ENCODE results near the gene ELL2.
"Not testable (repeated sequence)": the region's sequence is repeated elsewhere in the genome, so short reads cannot be mapped to it uniquely, and the experiment has no call there.

ELL2 gene

DNA sequence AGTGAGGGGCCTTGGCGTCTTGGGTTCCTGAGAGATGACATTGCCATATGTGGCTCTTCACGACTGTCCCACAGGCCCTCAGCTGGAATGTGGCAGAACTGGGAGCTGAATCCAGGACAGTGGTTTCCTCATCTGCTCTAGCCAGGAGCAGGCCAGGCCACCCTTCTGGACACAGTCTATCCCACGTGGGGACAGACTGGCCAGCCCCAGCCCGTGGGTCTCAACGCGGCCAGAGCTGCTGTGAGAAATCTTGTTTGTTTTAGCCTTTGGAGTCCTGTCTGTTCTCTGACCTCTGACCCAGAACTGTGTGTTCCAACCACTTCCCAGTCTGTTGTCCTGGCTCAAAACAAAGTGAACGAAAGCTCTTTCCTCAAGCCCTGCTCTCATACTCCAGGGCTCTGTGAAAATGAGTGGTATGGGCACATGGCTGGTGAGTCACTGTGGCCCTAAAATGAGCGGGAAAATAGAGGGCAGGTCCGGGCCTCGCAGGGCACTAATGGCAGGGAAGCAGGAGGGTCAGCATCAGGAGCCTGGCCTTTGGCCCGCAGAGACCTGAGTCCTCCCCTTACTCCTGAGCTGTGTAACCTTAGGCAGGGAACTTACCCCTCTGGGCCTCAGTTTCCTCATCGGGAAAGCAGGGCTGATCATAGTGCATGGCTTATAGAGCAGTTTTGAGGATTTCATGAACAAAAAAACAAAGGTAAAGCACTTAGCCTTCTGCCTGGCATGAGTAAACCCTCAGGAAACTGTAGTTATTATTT, 104.3 kb downstream of the ELL2 start:
- Histone ChIP-seq H3K9ac (ENCODE audit: low read length) (no peak overlapping the region), H3K27me3 (ENCODE audit: control insufficient read depth, insufficient read depth, low read length) (no peaks in the 10 kb centered on the region), H3K9me3 (ENCODE audit: control insufficient read depth, insufficient read depth, low read depth, low read length) (no peaks in the 10 kb centered on the region), H3K4me1 (ENCODE audit: control insufficient read depth, insufficient read depth, low read length) (peaks cover 5% of the 10 kb centered on the region), H3K4me3 (ENCODE audit: low read depth, low read length) (no peak overlapping the region), H3K27ac (ENCODE audit: low read depth, low read length) (no peak overlapping the region), H3K36me3 (ENCODE audit: control insufficient read depth, insufficient read depth, low read length) (no peaks in the 10 kb centered on the region)

DNA sequence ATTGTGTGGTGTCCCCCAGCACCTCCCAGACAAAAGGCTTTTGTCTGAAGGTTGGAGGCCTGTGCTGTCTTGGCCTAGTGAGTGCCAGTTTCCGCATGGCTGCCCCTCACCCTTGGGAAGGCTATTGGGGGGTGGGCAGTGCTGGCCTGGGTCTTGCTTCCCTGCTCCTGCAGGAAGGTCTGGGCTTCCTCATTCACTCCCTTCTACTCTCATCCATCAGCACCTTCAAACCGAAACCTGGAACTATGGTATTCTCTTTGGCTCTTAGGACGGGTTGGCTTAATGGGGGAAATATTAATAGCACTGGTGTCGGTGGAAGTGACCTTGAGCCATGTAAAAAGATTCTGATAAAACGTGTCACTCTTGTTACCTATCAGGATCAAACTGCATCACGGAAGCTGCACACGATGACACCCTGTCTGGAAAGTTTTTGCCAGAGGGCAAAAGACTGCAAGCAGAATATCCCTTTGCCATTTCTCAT, 105.1 kb downstream of the ELL2 start:
- Histone ChIP-seq H3K4me3 (ENCODE audit: low read depth, low read length) (no peak overlapping the region), H3K27me3 (ENCODE audit: control insufficient read depth, insufficient read depth, low read length) (no peaks in the 10 kb centered on the region), H3K4me1 (ENCODE audit: control insufficient read depth, insufficient read depth, low read length) (peaks cover 5% of the 10 kb centered on the region), H3K36me3 (ENCODE audit: control insufficient read depth, insufficient read depth, low read length) (no peaks in the 10 kb centered on the region), H3K9ac (ENCODE audit: low read length) (no peak overlapping the region), H3K27ac (ENCODE audit: low read depth, low read length) (no peak overlapping the region), H3K9me3 (ENCODE audit: control insufficient read depth, insufficient read depth, low read depth, low read length) (no peaks in the 10 kb centered on the region)

DNA sequence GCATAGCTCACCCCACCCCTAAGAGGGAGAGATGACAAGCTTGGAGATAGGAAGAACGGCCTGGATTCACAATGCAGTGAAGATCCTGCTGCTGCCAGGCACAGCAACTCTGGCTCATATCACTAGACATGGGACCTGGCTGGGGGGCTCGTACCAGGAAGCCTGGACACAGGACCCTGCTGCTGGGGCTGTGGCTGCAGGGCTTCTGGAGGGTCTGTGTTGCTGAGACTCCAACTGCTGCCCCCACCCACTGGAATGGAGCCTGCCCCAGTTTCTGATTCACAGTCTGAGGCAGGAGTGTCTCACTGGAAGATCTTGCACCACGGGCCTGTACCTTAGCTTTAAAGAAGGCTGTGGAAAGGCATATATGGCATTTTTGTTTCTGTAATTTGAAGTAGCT, 108.2 kb downstream of the ELL2 start:
- Histone ChIP-seq H3K4me3 (ENCODE audit: low read depth, low read length) (no peak overlapping the region), H3K27ac (ENCODE audit: low read depth, low read length) (no peak overlapping the region), H3K4me1 (ENCODE audit: control insufficient read depth, insufficient read depth, low read length) (no peaks in the 10 kb centered on the region; the same call in 1 of the 2 replicates), H3K36me3 (ENCODE audit: control insufficient read depth, insufficient read depth, low read length) (no peaks in the 10 kb centered on the region), H3K9me3 (ENCODE audit: control insufficient read depth, insufficient read depth, low read depth, low read length) (peaks cover 2% of the 10 kb centered on the region; the same call in 1 of the 2 replicates), H3K9ac (ENCODE audit: low read length) (no peak overlapping the region), H3K27me3 (ENCODE audit: control insufficient read depth, insufficient read depth, low read length) (no peaks in the 10 kb centered on the region)

DNA sequence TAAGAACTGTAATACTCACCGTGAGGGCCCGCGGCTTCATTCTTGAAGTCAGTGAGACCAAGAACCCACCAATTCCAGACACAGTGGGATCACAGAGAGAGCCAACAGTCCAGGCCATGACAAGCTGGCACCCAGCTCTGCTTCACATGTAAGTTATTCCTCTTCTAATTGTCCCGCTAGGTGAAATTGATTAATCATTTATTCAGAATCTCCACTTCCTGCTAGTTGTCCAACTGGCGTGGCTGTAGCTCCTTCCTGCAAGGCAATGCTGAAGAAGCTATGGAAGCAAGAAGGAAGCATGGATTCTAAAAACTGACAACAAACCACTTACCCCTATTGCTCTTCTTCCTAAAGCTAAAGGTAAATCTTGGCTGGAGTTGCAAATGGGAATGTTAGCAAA, 109.1 kb downstream of the ELL2 start:
- Histone ChIP-seq H3K4me1 (ENCODE audit: control insufficient read depth, insufficient read depth, low read length) (no peaks in the 10 kb centered on the region; the same call in 1 of the 2 replicates), H3K27ac (ENCODE audit: low read depth, low read length) (no peak overlapping the region), H3K4me3 (ENCODE audit: low read depth, low read length) (no peak overlapping the region), H3K36me3 (ENCODE audit: control insufficient read depth, insufficient read depth, low read length) (no peaks in the 10 kb centered on the region), H3K27me3 (ENCODE audit: control insufficient read depth, insufficient read depth, low read length) (no peaks in the 10 kb centered on the region), H3K9me3 (ENCODE audit: control insufficient read depth, insufficient read depth, low read depth, low read length) (peaks cover 2% of the 10 kb centered on the region; the same call in 1 of the 2 replicates), H3K9ac (ENCODE audit: low read length) (no peak overlapping the region)

DNA sequence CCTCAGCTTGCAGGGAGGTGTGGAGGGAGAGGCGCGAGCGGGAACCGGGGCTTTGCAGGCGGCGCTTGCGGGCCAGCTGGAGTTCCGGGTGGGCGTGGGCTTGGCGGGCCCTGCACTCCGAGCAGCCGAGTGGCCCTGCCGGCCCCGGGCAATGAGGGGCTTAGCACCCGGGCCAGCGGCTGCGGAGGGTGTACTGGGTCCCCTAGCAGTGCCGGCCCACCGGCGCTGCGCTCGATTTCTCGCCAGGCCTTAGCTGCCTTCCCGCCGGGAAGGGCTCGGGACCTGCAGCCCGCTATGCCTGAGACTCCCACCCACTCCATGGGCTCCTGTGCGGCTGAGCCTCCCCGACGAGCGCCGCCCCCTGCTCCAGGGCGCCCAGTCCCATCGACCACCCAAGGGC, 110.5 kb downstream of the ELL2 start:
- H3K27me3 ChIP-seq (ENCODE audit: control insufficient read depth, insufficient read depth, low read length); H3K9me3 ChIP-seq (ENCODE audit: control insufficient read depth, insufficient read depth, low read depth, low read length); H3K27ac ChIP-seq (ENCODE audit: low read depth, low read length); H3K36me3 ChIP-seq (ENCODE audit: control insufficient read depth, insufficient read depth, low read length); H3K9ac ChIP-seq (ENCODE audit: low read length); H3K4me3 ChIP-seq (ENCODE audit: low read depth, low read length); H3K4me1 ChIP-seq (ENCODE audit: control insufficient read depth, insufficient read depth, low read length): not testable (repeated sequence)

DNA sequence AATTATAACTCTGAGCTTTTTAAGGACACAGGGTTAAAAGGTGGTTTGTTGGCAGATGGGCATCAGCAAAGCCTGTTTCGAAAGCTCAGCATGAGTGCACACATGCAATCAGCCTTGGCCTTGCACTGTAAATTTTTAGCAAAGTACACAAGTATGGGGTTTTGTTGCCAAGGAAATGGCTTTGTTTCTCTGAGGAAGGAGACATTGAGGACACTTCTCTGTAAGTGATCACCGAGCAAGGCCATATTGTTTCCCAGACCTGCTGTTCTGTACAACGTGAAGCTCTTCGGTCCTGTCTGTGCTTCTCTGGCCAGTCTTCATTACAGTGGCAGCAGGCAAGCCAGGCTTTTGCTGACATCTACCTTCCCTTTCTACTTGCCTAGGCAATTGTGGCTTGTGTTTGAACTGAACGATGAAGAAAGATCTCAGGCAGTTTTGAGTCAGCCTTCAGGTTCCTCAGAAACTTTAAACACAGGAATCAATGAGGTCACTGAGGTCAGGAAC, 111.2 kb downstream of the ELL2 start:
- Histone ChIP-seq H3K27ac (ENCODE audit: low read depth, low read length) (no peak overlapping the region), H3K36me3 (ENCODE audit: control insufficient read depth, insufficient read depth, low read length) (no peaks in the 10 kb centered on the region)

DNA sequence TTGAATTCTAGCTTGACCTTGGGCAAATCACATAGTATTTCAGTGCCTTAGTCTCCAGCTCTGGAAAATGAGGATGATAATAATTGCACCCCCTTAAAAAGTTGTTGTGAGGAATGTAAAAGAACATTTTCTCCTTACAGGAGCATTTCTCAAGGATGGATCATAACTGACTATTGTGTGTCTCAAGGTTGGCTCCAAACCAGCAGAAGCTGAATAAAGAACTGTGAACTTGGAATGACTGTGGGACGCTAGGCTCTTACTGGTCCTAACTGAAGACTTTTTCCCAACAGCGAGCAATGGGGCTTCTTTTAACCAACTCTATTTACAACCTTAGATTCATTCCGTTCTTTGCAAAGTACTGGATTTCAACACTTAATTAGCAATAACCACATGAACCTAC, 113.0 kb downstream of the ELL2 start:
- Histone ChIP-seq H3K9ac (ENCODE audit: low read length) (no peak overlapping the region), H3K4me1 (ENCODE audit: control insufficient read depth, insufficient read depth, low read length) (0 out of 2 replicates have a peak, but pooled peaks cover 4% of the 10 kb centered on the region), H3K36me3 (ENCODE audit: control insufficient read depth, insufficient read depth, low read length) (no peaks in the 10 kb centered on the region), H3K27me3 (ENCODE audit: control insufficient read depth, insufficient read depth, low read length) (no peaks in the 10 kb centered on the region), H3K4me3 (ENCODE audit: low read depth, low read length) (no peak overlapping the region), H3K27ac (ENCODE audit: low read depth, low read length) (no peak overlapping the region), H3K9me3 (ENCODE audit: control insufficient read depth, insufficient read depth, low read depth, low read length) (peaks cover 2% of the 10 kb centered on the region; the same call in 1 of the 2 replicates)

More for the DNA sequence above, 111.2 kb downstream of the ELL2 start:
- H3K4me1 ChIP-seq (ENCODE audit: control insufficient read depth, insufficient read depth, low read length), result 0 out of 2 replicates have a peak, but pooled peaks cover 4% of the 10 kb centered on the region
- no peak overlapping the region for H3K4me3 ChIP-seq (ENCODE audit: low read depth, low read length)
- H3K9me3 ChIP-seq (ENCODE audit: control insufficient read depth, insufficient read depth, low read depth, low read length), result peaks cover 2% of the 10 kb centered on the region; the same call in 1 of the 2 replicates
- H3K27me3 ChIP-seq (ENCODE audit: control insufficient read depth, insufficient read depth, low read length), result no peaks in the 10 kb centered on the region
- H3K9ac ChIP-seq (ENCODE audit: low read length), result no peak overlapping the region

DNA sequence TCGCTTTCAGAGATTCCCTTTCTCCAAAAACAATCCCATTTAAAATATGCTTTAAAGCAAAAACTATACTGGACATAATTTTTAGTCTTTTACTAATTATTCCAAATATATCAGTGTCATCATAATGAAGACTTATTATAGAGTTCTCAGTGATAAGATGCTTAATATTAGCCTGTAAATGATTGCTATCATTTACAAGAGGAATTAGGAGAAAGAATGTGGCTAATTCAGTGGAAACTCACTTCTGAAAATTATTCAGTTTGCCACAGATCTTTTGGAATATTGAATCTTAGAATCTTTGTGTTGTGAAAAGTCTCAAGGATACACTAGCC, 114.4 kb downstream of the ELL2 start:
- Histone ChIP-seq H3K9me3 (ENCODE audit: control insufficient read depth, insufficient read depth, low read depth, low read length) (peaks cover 2% of the 10 kb centered on the region; the same call in 1 of the 2 replicates), H3K36me3 (ENCODE audit: control insufficient read depth, insufficient read depth, low read length) (no peaks in the 10 kb centered on the region), H3K4me3 (ENCODE audit: low read depth, low read length) (no peak overlapping the region), H3K9ac (ENCODE audit: low read length) (no peak overlapping the region), H3K27me3 (ENCODE audit: control insufficient read depth, insufficient read depth, low read length) (no peaks in the 10 kb centered on the region), H3K4me1 (ENCODE audit: control insufficient read depth, insufficient read depth, low read length) (0 out of 2 replicates have a peak, but pooled peaks cover 4% of the 10 kb centered on the region), H3K27ac (ENCODE audit: low read depth, low read length) (no peak overlapping the region)

DNA sequence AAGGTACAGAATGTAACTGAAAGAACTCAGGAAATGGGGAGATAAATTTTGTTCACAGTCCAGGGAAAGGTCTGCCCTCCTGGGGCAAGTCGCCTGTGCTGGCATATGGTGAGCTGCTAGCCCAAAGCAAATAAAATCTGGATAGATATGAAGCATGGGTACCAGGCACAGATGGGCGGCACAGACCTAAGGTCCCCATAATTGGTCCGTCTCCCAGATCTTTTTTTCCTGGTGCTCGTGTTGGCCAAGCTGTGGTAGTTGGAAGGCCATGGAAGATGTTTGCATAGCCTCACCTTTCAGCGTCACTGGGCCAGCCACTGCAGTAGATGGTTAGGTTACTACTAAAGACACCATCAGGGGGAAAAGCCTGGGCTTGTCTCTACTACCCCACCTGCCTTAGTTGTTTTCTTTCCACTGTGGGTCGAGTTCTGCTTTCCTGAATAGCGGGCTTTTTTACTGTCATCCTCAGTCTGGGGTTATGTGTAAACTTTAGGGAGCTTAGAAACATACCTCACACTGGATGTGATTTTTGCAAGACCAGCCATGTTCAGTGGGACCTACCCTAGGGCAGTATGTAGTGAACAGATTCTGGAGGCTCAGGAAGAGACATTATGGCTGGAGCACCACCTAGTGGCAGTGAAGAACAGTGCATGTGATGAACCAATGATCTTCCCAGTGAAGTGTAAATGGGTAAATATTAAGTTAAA, 114.9 kb downstream of the ELL2 start:
- Histone ChIP-seq H3K27me3 (ENCODE audit: control insufficient read depth, insufficient read depth, low read length) (no peaks in the 10 kb centered on the region), H3K9me3 (ENCODE audit: control insufficient read depth, insufficient read depth, low read depth, low read length) (peaks cover 2% of the 10 kb centered on the region; the same call in 1 of the 2 replicates), H3K36me3 (ENCODE audit: control insufficient read depth, insufficient read depth, low read length) (no peaks in the 10 kb centered on the region), H3K4me1 (ENCODE audit: control insufficient read depth, insufficient read depth, low read length) (0 out of 2 replicates have a peak, but pooled peaks cover 4% of the 10 kb centered on the region), H3K27ac (ENCODE audit: low read depth, low read length) (no peak overlapping the region), H3K4me3 (ENCODE audit: low read depth, low read length) (no peak overlapping the region), H3K9ac (ENCODE audit: low read length) (no peak overlapping the region)

DNA sequence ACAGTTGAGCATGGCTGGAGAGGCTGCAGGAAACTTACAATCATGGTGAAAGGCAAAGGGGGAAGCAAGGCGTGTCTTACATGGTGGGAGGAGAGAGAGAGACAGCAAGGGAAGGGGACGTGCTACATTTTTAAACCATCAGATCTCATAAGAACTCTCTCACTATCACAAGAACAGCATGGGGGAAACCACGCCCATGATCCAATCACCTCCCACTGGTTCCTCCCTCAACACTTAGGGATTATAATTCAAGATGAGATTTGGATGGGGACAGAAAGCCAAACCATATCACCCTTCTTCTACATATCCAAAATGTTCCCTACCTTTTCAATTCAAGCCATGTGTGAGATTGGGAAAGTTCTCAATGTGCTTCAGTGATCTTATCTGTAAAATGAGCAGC, 116.3 kb downstream of the ELL2 start:
- H3K9me3 ChIP-seq (ENCODE audit: control insufficient read depth, insufficient read depth, low read depth, low read length), result no peaks in the 10 kb centered on the region
- no peaks in the 10 kb centered on the region for H3K36me3 ChIP-seq (ENCODE audit: control insufficient read depth, insufficient read depth, low read length)
- H3K4me3 ChIP-seq (ENCODE audit: low read depth, low read length), result no peak overlapping the region
- no peak overlapping the region for H3K9ac ChIP-seq (ENCODE audit: low read length)
- H3K27ac ChIP-seq (ENCODE audit: low read depth, low read length), result no peak overlapping the region
- 0 out of 2 replicates have a peak, but pooled peaks cover 4% of the 10 kb centered on the region for H3K4me1 ChIP-seq (ENCODE audit: control insufficient read depth, insufficient read depth, low read length)
- H3K27me3 ChIP-seq (ENCODE audit: control insufficient read depth, insufficient read depth, low read length), result no peaks in the 10 kb centered on the region

DNA sequence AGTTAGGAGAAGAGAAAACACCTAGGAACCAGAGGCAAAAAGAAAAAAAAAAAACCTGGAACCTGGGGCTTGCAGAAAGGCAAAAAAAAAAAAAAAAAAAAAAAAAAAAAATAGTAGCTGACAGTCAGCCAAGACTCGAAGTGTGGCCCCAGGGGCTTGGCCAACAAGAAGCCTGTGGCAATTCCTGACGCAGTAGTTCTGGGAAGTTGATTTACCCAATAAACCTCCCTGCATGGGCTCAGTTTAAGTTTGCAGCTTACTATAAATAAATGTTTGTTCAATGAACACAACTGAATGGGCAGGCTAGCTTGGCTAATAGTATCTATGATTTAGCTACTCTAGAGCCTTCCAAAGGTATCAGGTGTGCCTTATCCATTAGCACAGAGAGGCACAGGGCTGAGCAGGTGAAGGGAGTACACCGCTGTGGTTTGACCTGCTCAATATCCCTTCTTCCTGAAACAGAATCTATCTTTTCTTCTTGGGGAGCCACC, 117.9 kb downstream of the ELL2 start:
- Histone ChIP-seq H3K4me1 (ENCODE audit: control insufficient read depth, insufficient read depth, low read length) (0 out of 2 replicates have a peak, but pooled peaks cover 4% of the 10 kb centered on the region), H3K9ac (ENCODE audit: low read length) (no peak overlapping the region)

More for the DNA sequence above, 117.9 kb downstream of the ELL2 start:
- Histone ChIP-seq H3K4me3 (ENCODE audit: low read depth, low read length) (no peak overlapping the region), H3K27me3 (ENCODE audit: control insufficient read depth, insufficient read depth, low read length) (no peaks in the 10 kb centered on the region), H3K27ac (ENCODE audit: low read depth, low read length) (no peak overlapping the region), H3K36me3 (ENCODE audit: control insufficient read depth, insufficient read depth, low read length) (no peaks in the 10 kb centered on the region), H3K9me3 (ENCODE audit: control insufficient read depth, insufficient read depth, low read depth, low read length) (no peaks in the 10 kb centered on the region)
